SK-N-SH (cell line): ENCODE measurements around the gene SNTG2. TPM values are rescaled to one million over a fixed set of nuclear protein-coding genes. Genes with fewer than 3 reads are reported as not detected.

ENCODE experiments used
- CTCF ChIA-PET: fragments of 300-600, 350-600 bp; formaldehyde crosslinking; extraction: SDS; loops from one replicate; lab custom pipeline; 2021; lab: Yijun Ruan, JAX
- POLR2A ChIA-PET: fragments of 350-600 bp; sonication (Branson Sonifier 250); formaldehyde crosslinking; extraction: SDS; loops from one replicate; lab custom pipeline; 2020; ENCODE audit warnings: antibody characterized with exemption, inconsistent platforms; lab: Yijun Ruan, JAX
- DNase-seq: peaks from one replicate; pipeline ENCODE4 v3.0.0; 2012
- H2AFZ ChIP-seq: fragments of 200-600 bp; sonication (generic); 2 replicates; pipeline ENCODE4 v1.8.1; 2016; ENCODE audit warnings: antibody characterized with exemption, mild to moderate bottlenecking, low read depth
- H3F3A ChIP-seq: fragments of 200-600 bp; sonication (generic); replicated peaks from 2 replicates; pipeline ENCODE3; 2016; ENCODE audit warnings: antibody characterized with exemption, mild to moderate bottlenecking; ENCODE audit not compliant: insufficient read depth
- H3K27ac ChIP-seq, 2 experiments: fragments of 200-500 bp in 1 of 2; fragments of 200-600 bp in 1 of 2; sonication (Bioruptor generic) in 1 of 2; sonication (generic), shearing (Covaris generic) in 1 of 2; 2 replicates each; pipeline versions ENCODE4 v1.5.1 to v1.6.1; 2014 to 2016; ENCODE audit warnings: low read depth in 2 of 2, inconsistent platforms in 1 of 2, low read length in 1 of 2, mild to moderate bottlenecking in 1 of 2, mixed read lengths in 1 of 2
- H3K27me3 ChIP-seq: fragments of 200-600 bp; sonication (generic), shearing (Covaris generic); 2 replicates; pipeline ENCODE4 v1.6.1; 2016; ENCODE audit warnings: mixed run types; ENCODE audit not compliant: insufficient read depth
- H3K36me3 ChIP-seq, 2 experiments: fragments of 200-500 bp in 1 of 2; fragments of 200-600 bp in 1 of 2; sonication (Bioruptor generic) in 1 of 2; sonication (generic) in 1 of 2; replicated peaks in 1 of 2; 2 replicates each; pipeline versions ENCODE3 to v1.5.1; 2014 to 2016; ENCODE audit warnings: low read length in 1 of 2, mild to moderate bottlenecking in 1 of 2; ENCODE audit not compliant: insufficient read depth in 2 of 2, control insufficient read depth in 1 of 2
- H3K4me1 ChIP-seq, 2 experiments: fragments of 200-500 bp in 1 of 2; fragments of 200-600 bp in 1 of 2; sonication (Bioruptor generic) in 1 of 2; sonication (generic), shearing (Covaris generic) in 1 of 2; 2 replicates each; pipeline versions ENCODE4 v1.5.1 to v1.6.1; 2014 to 2016; ENCODE audit warnings: low read depth in 1 of 2, low read length in 1 of 2, mixed run types in 1 of 2; ENCODE audit not compliant: insufficient read depth in 2 of 2, control insufficient read depth in 1 of 2
- H3K4me2 ChIP-seq: fragments of 200-600 bp; sonication (generic), shearing (Covaris generic); 2 replicates; pipeline ENCODE4 v1.6.1; 2017; ENCODE audit warnings: mixed run types
- H3K4me3 ChIP-seq, 2 experiments: fragments of 200-500 bp in 1 of 2; fragments of 200-600 bp in 1 of 2; sonication (Bioruptor generic) in 1 of 2; sonication (generic), shearing (Covaris generic) in 1 of 2; 2 replicates each; pipeline versions ENCODE4 v1.5.1 to v1.8.1; 2014 to 2016; ENCODE audit warnings: low read depth in 2 of 2, inconsistent platforms in 1 of 2, low read length in 1 of 2, mild to moderate bottlenecking in 1 of 2, mixed read lengths in 1 of 2, moderate library complexity in 1 of 2
- H3K79me2 ChIP-seq: fragments of 200-600 bp; sonication (generic); 2 replicates; pipeline ENCODE4 v1.8.1; 2017; ENCODE audit warnings: mild to moderate bottlenecking; ENCODE audit not compliant: insufficient read depth
- H3K9ac ChIP-seq: fragments of 200-600 bp; sonication (generic); 2 replicates; pipeline ENCODE4 v1.6.1; 2017; ENCODE audit warnings: mixed run types
- H3K9me2 ChIP-seq: fragments of 200-600 bp; sonication (generic); 2 replicates; pipeline ENCODE4 v1.6.1; 2017; ENCODE audit warnings: mixed run types
- H3K9me3 ChIP-seq: fragments of 200-600 bp; sonication (generic); 2 replicates; pipeline ENCODE4 v1.6.1; 2017; ENCODE audit warnings: mixed run types, mild to moderate bottlenecking, moderate library complexity
- H4K20me1 ChIP-seq: fragments of 200-600 bp; sonication (generic); 2 replicates; pipeline ENCODE4 v1.6.1; 2017; ENCODE audit warnings: mild to moderate bottlenecking, mixed run types; ENCODE audit not compliant: insufficient read depth
- ELF1 ChIP-seq: IDR thresholded peaks from 2 replicates; pipeline ENCODE4 v1.4.0; 2012
- EP300 ChIP-seq, 2 experiments: IDR thresholded peaks; 2 replicates each; pipeline versions ENCODE4 v1.4.0 to v1.6.1; 2012; ENCODE audit warnings: borderline replicate concordance in 1 of 2, low read depth in 1 of 2, low read length in 1 of 2
- FOXJ3 ChIP-seq: sonication (generic); formaldehyde crosslinking; IDR thresholded peaks from 2 replicates; pipeline ENCODE4 v1.5.1; 2020; ENCODE audit warnings: mild to moderate bottlenecking, missing genetic modification reagents
- GATA2 ChIP-seq: sonication (generic); formaldehyde crosslinking; IDR thresholded peaks from 2 replicates; pipeline ENCODE4 v1.5.0; 2020; ENCODE audit warnings: mild to moderate bottlenecking, missing genetic modification reagents
- MXI1 ChIP-seq: IDR thresholded peaks from 2 replicates; pipeline ENCODE4 v1.6.1; 2012; ENCODE audit warnings: mild to moderate bottlenecking, low read depth, low read length, improper control_type of control experiment
- RAD21 ChIP-seq: IDR thresholded peaks from 2 replicates; pipeline ENCODE4 v1.6.1; 2012; ENCODE audit warnings: mild to moderate bottlenecking, low read length
- SIN3A ChIP-seq: IDR thresholded peaks from 2 replicates; pipeline ENCODE4 v1.6.1; 2012; ENCODE audit warnings: low read depth, mild to moderate bottlenecking, low read length, moderate library complexity, borderline replicate concordance
- SMC3 ChIP-seq: IDR thresholded peaks from 2 replicates; pipeline ENCODE4 v1.6.1; 2012; ENCODE audit warnings: low read depth, low read length, improper control_type of control experiment
- TEAD4 ChIP-seq: IDR thresholded peaks from 2 replicates; pipeline ENCODE4 v1.4.0; 2012; ENCODE audit warnings: mild to moderate bottlenecking, borderline replicate concordance; ENCODE audit not compliant: insufficient read depth
- WGBS: methylation state at CpG from one replicate; pipeline ENCODE4 v1.1.6; 2017; ENCODE audit warnings: low lambda C conversion rate; 5-methylcytosine and 5-hydroxymethylcytosine counted together
- polyA plus RNA-seq, 3 experiments: library from polyadenylated mRNA; depleted of rRNA; stranded (reverse); fragments of >200 nt; gene quantifications; 2 replicates each; pipeline ENCODE4 v1.2.3, GENCODE V29; 2012
- TF ChIP-seq, protein P1 (sequence below): IDR thresholded peaks from 2 replicates; pipeline ENCODE4 v1.4.0; 2012; ENCODE audit warnings: low read depth
- TF ChIP-seq, protein P2 (sequence below): IDR thresholded peaks from 2 replicates; pipeline ENCODE4 v1.4.0; 2012; ENCODE audit warnings: low read depth, borderline replicate concordance

Gene SNTG2
- polyA plus RNA-seq, 1 of the 3 experiments (the other 2 are of a cell fraction): not detected

DNA sequence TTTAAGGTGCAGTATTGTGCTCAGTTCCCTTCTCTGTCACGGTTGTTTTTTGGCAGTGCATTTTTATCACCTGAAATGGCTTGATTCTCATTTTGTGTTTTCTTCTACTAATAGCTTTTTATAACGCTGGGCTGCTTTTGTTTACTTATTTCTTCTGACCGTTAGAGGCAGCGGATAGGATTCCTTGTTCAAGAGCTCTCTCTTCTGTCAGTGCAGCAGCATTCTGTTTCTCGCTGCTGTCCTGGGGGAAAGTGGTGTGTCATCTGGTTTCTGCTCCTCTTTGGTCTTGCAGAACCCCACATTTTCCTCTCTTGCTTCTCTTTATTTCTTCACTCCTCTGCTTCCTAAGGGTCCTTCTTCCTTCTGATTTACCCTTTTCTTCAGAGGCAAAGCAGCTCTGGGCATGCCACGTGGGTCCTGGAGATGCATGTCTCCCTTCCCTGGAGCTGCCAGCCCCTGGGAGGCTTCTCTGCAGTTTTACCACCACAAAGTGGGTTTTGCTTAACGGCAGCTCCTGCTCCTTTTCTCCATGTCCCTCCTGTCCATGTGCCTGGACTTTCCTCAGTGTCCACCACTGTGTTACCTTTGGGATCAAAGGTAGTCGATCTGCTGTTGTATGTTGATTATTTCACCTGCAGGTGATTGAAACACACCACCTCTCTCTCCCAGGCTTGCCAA is 47.3 kb upstream of the SNTG2 start:
- no peaks in the 10 kb centered on the region for H3K79me2 ChIP-seq
- H3K27ac ChIP-seq: no peak overlapping the region
- H3K9me2 ChIP-seq: no peaks in the 10 kb centered on the region
- CTCF ChIA-PET: interaction anchor here (0.9 to 3.0 kb wide), 13 partner anchors 11 to 374 kb away, joined by 3 to 32 read pairs (median 3); no protein-coding TSS in a partner anchor
- TF ChIP-seq TEAD4 (no peak), RAD21 (peak; percentile 67), ELF1 (no peak), SMC3 (peak; percentile 38; the same call in 1 of the 2 replicates), FOXJ3 (CRISPR knock-in tag) (no peak), GATA2 (CRISPR knock-in tag) (no peak)
- TF ChIP-seq, protein P1, sequence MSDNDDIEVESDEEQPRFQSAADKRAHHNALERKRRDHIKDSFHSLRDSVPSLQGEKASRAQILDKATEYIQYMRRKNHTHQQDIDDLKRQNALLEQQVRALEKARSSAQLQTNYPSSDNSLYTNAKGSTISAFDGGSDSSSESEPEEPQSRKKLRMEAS: no peak
- TF ChIP-seq, protein P2, sequence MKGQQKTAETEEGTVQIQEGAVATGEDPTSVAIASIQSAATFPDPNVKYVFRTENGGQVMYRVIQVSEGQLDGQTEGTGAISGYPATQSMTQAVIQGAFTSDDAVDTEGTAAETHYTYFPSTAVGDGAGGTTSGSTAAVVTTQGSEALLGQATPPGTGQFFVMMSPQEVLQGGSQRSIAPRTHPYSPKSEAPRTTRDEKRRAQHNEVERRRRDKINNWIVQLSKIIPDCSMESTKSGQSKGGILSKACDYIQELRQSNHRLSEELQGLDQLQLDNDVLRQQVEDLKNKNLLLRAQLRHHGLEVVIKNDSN: no peak
- TF ChIP-seq, all 33 proteins: peak for 2
- Histone ChIP-seq H3F3A (no peaks in the 10 kb centered on the region), H3K27me3 (no peaks in the 10 kb centered on the region), H3K36me3 (no peaks in the 10 kb centered on the region), H3K9me3 (no peaks in the 10 kb centered on the region; the same call in 1 of the 2 replicates), H3K4me2 (no peak overlapping the region), H2AFZ (no peak overlapping the region), H3K9ac (no peak overlapping the region), H3K4me3 (no peak overlapping the region), H3K4me1 (no peaks in the 10 kb centered on the region; a peak in 1 of 4 replicates), H4K20me1 (no peaks in the 10 kb centered on the region)
- 20% methylated on average over 8 of the region's 8 CpGs for WGBS
- POLR2A ChIA-PET: no interaction called here
- no peak for DNase-seq

DNA sequence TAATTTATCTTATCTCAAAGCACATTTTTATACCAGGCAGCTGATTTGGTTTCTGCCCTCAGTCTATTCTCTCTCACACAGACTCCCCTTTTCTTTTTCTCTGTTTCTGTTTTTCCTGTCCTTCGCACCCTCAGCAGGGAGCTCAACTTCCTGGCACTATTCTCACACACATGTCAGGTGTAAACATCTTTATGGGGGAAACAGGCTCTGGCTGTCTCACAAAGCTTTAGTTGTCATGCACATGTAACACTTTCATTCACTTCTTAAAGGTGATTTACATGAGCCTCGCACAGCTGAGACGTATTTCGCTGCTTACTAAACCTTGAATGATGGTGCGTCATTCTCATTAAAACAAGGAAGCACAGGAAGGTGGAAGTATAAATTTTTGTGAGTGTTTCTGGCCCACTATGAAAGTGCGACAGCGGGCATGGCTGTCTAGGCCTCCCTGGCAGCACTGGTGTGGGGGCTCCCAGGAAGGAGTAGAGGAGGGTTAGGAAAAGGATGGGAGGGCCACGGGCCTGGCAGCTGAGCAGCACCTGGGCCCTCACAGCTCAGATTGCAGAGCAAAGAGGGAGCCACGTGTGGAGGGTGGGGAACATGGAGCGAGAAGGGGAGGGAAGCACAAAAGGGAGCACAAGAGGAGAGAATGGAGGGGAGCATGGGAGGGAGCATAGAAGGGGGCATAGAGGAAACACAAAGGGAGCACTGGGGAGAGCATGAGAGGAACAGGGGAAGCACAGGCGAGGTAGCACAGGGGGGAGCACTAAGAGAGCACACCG is 46.2 kb upstream of the SNTG2 start:
- H3K79me2 ChIP-seq: no peaks in the 10 kb centered on the region
- H3K4me2 ChIP-seq: no peak overlapping the region
- no peak for DNase-seq
- H3K4me3 ChIP-seq: no peak overlapping the region
- no peak overlapping the region for H3K9ac ChIP-seq
- no peak for TF ChIP-seq EP300 (IDR thresholded peaks at IDR 0.05; ENCODE audit: borderline replicate concordance in 1 of 2, low read depth in 1 of 2, low read length in 1 of 2)
- TF ChIP-seq MXI1: no peak
- no peak for TF ChIP-seq SIN3A
- POLR2A ChIA-PET: interaction anchor here (0.8 kb wide), 1 partner anchor 30 kb away, joined by 3 read pairs; no protein-coding TSS in a partner anchor
- no peak overlapping the region for H3K27ac ChIP-seq
- CTCF ChIA-PET: interaction anchor here (0.9 to 3.0 kb wide), 4 partner anchors 13 to 190 kb away, joined by 3 to 32 read pairs (median 4); no protein-coding TSS in a partner anchor
- H4K20me1 ChIP-seq: no peaks in the 10 kb centered on the region
- H2AFZ ChIP-seq: no peak overlapping the region
- no peaks in the 10 kb centered on the region for H3K27me3 ChIP-seq
- no peaks in the 10 kb centered on the region; the same call in 1 of the 2 replicates for H3K9me3 ChIP-seq
- no peaks in the 10 kb centered on the region; a peak in 1 of 4 replicates for H3K4me1 ChIP-seq
- H3K9me2 ChIP-seq: no peaks in the 10 kb centered on the region
- WGBS: 51% methylated on average over 12 of the region's 12 CpGs
- H3K36me3 ChIP-seq: no peaks in the 10 kb centered on the region
- H3F3A ChIP-seq: no peaks in the 10 kb centered on the region
